Ovary (tissue), 3 donors: ENCODE measurements around the gene STIMATE.

Source experiments
- EP300 ChIP-seq: sonication (generic); formaldehyde crosslinking; IDR thresholded peaks from one replicate; pipeline ENCODE4 v1.6.1; 2017; ENCODE audit warnings: antibody characterized with exemption
- POLR2A ChIP-seq: fragments of 450-650 bp; IDR thresholded peaks from one replicate; pipeline ENCODE4 v1.6.1; 2017; ENCODE audit warnings: antibody characterized with exemption, mild to moderate bottlenecking, moderate library complexity
- TF ChIP-seq, protein P1 (sequence below), 3 donors: fragments of 450-650 bp in 2 of 3; fragments of 200-600 bp in 1 of 3; IDR thresholded peaks; one replicate each; pipeline versions ENCODE4 v1.5.1 to v1.8.0; 2016 to 2022; ENCODE audit warnings: antibody characterized with exemption in 3 of 3, mild to moderate bottlenecking in 1 of 3
- donor health status: DM: no; HTN: no; CAD: no.

DNA sequence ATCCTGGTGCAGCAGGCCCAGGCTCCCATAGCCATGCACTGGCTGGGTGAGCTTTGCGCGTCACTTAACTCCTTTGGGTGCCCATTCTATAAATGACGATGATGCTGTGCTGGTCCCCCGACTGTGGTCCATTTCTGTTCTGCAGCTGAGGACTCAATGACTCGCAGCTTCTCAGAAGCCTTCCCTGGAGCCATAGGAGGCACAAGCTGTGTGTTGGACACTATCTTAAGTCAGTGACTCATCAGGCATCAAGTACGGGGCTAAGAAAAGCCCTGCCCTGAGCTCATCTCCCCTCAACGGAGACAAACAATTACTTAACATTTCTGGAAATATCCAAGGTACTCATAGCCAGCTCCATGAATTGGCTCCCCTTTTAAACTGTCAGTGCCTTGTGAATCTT lies 48.7 kb downstream of the STIMATE start:
- TF ChIP-seq, protein P1, sequence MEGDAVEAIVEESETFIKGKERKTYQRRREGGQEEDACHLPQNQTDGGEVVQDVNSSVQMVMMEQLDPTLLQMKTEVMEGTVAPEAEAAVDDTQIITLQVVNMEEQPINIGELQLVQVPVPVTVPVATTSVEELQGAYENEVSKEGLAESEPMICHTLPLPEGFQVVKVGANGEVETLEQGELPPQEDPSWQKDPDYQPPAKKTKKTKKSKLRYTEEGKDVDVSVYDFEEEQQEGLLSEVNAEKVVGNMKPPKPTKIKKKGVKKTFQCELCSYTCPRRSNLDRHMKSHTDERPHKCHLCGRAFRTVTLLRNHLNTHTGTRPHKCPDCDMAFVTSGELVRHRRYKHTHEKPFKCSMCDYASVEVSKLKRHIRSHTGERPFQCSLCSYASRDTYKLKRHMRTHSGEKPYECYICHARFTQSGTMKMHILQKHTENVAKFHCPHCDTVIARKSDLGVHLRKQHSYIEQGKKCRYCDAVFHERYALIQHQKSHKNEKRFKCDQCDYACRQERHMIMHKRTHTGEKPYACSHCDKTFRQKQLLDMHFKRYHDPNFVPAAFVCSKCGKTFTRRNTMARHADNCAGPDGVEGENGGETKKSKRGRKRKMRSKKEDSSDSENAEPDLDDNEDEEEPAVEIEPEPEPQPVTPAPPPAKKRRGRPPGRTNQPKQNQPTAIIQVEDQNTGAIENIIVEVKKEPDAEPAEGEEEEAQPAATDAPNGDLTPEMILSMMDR (IDR thresholded peaks at IDR 0.05): no peak
- TF ChIP-seq EP300 (no peak), POLR2A (no peak)
